Heart left ventricle (tissue), 13 donors: ENCODE data around the gene CKM.

ENCODE experiments used
- CTCF ChIP-seq, 12 donors: fragments of 200-600 bp; sonication (generic) in 4 of 12; IDR thresholded peaks; one replicate each; pipeline versions ENCODE4 v1.5.0 to v1.8.0; 2018 to 2022; ENCODE audit warnings: antibody characterized with exemption in 12 of 12, mild to moderate bottlenecking in 5 of 12
- POLR2A ChIP-seq, 2 donors: fragments of 450-650 bp; IDR thresholded peaks; one replicate each; pipeline ENCODE4 v1.6.1; 2017; ENCODE audit warnings: antibody characterized with exemption in 2 of 2, mild to moderate bottlenecking in 2 of 2, moderate library complexity in 2 of 2
- donor health status: ischemic (EF 13 %, LVEDD 7.1; RV severe dilation, severe dysfunction).
- donor health status: DM: no; HTN: yes; CAD: no.
- donor health status: DM: no; HTN: no; CAD: no.
- donor health status: ischemic (EF 25% LVEDD 6.9; RV normal size, moderate dysfunction).
- donor health status: ischemic (EF 25% LVEDD 5.7; RV mildly dilated, moderate dysfunction).
- donor health status: ischemic (EF 35%, LVEDD 5.7; RV mildly dilated, moderate dysfunction).
- donor health status: nonischemic (EF 11% LVEDD 7.7; RV severe dilation, severe dysfunction).
- donor health status: DM: yes; HTN: yes; CAD: no.
- donor health status: PGD.
- donor health status: ischemic (EF 29% LVEDD 5.4; RV normal size, mild dysfunction).
- donor health status: nonischemic (EF 23%, LVEDD 6.1; RV moderate dilation, normal function).

- TF ChIP-seq CTCF (IDR thresholded peaks at IDR 0.05) (no peak), POLR2A (IDR thresholded peaks at IDR 0.05) (no peak)
Measured at GRCh38 chr19:45291834-45292233, 30.8 kb downstream of the CKM start.
